Hindlimb muscle (tissue), 1 donor: ENCODE data around the gene LARGE1. TPM values are rescaled to one million over a fixed set of nuclear protein-coding genes. Genes with fewer than 3 reads are reported as not detected.

Source experiments
- DNase-seq: peaks from one replicate; pipeline ENCODE4 v3.0.0-alpha.2; 2013
- polyA plus RNA-seq: library from polyadenylated mRNA; unstranded; fragments of 120-200 nt; gene quantifications from one replicate; pipeline ENCODE4 v1.2.1, GENCODE V29; 2013; ENCODE audit not compliant: insufficient read length

LARGE1 gene
- polyA plus RNA-seq, 1 donor, result 8.7 TPM

- DNase-seq, result no peak
Measured at GRCh38 chr22:33519974-33520903, 400.0 kb downstream of the LARGE1 start.

GRCh38 chr22:33519071-33519973 lies 401.0 kb downstream of the LARGE1 start:
- DNase-seq, result peak; percentile 76

GRCh38 chr22:33518405-33518804 lies 401.9 kb downstream of the LARGE1 start:
- DNase-seq, result no peak

GRCh38 chr22:33515795-33516194 lies 404.5 kb downstream of the LARGE1 start:
- DNase-seq, result no peak

GRCh38 chr22:33513388-33514338 lies 406.6 kb downstream of the LARGE1 start:
- no peak for DNase-seq

GRCh38 chr22:33512908-33513307 lies 407.4 kb downstream of the LARGE1 start:
- no peak for DNase-seq

GRCh38 chr22:33510429-33510904 lies 409.8 kb downstream of the LARGE1 start:
- DNase-seq, result no peak

GRCh38 chr22:33504941-33505625 lies 415.2 kb downstream of the LARGE1 start:
- no peak for DNase-seq

GRCh38 chr22:33496112-33496511 lies 424.2 kb downstream of the LARGE1 start:
- DNase-seq, result no peak

GRCh38 chr22:33493476-33494205 lies 426.6 kb downstream of the LARGE1 start:
- DNase-seq, result no peak

- no peak for DNase-seq
Measured at GRCh38 chr22:33492210-33492651, 428.0 kb downstream of the LARGE1 start.

- DNase-seq, result no peak
Measured at GRCh38 chr22:33487041-33487716, 433.1 kb downstream of the LARGE1 start.

GRCh38 chr22:33481550-33481949 lies 438.7 kb downstream of the LARGE1 start:
- no peak for DNase-seq

- DNase-seq, result no peak
Measured at GRCh38 chr22:33477120-33478111, 442.9 kb downstream of the LARGE1 start.

GRCh38 chr22:33476716-33477115 lies 443.6 kb downstream of the LARGE1 start:
- no peak for DNase-seq

- no peak for DNase-seq
Measured at GRCh38 chr22:33476206-33476605, 444.1 kb downstream of the LARGE1 start.

GRCh38 chr22:33474587-33474986 lies 445.7 kb downstream of the LARGE1 start:
- no peak for DNase-seq
